SK-N-SH (cell line): ENCODE results near the gene SOD3. TPM values are rescaled to one million over a fixed set of nuclear protein-coding genes. Genes with fewer than 3 reads are reported as not detected.

Source experiments
- CTCF ChIA-PET: fragments of 300-600, 350-600 bp; formaldehyde crosslinking; extraction: SDS; loops from one replicate; lab custom pipeline; 2021; lab: Yijun Ruan, JAX
- POLR2A ChIA-PET: fragments of 350-600 bp; sonication (Branson Sonifier 250); formaldehyde crosslinking; extraction: SDS; loops from one replicate; lab custom pipeline; 2020; ENCODE audit warnings: antibody characterized with exemption, inconsistent platforms; lab: Yijun Ruan, JAX
- DNase-seq: peaks from one replicate; pipeline ENCODE4 v3.0.0; 2012
- H2AFZ ChIP-seq: fragments of 200-600 bp; sonication (generic); 2 replicates; pipeline ENCODE4 v1.8.1; 2016; ENCODE audit warnings: antibody characterized with exemption, mild to moderate bottlenecking, low read depth
- H3F3A ChIP-seq: fragments of 200-600 bp; sonication (generic); replicated peaks from 2 replicates; pipeline ENCODE3; 2016; ENCODE audit warnings: antibody characterized with exemption, mild to moderate bottlenecking; ENCODE audit not compliant: insufficient read depth
- H3K27ac ChIP-seq, 2 experiments: fragments of 200-500 bp in 1 of 2; fragments of 200-600 bp in 1 of 2; sonication (Bioruptor generic) in 1 of 2; sonication (generic), shearing (Covaris generic) in 1 of 2; 2 replicates each; pipeline versions ENCODE4 v1.5.1 to v1.6.1; 2014 to 2016; ENCODE audit warnings: low read depth in 2 of 2, inconsistent platforms in 1 of 2, low read length in 1 of 2, mild to moderate bottlenecking in 1 of 2, mixed read lengths in 1 of 2
- H3K27me3 ChIP-seq: fragments of 200-600 bp; sonication (generic), shearing (Covaris generic); 2 replicates; pipeline ENCODE4 v1.6.1; 2016; ENCODE audit warnings: mixed run types; ENCODE audit not compliant: insufficient read depth
- H3K36me3 ChIP-seq, 2 experiments: fragments of 200-500 bp in 1 of 2; fragments of 200-600 bp in 1 of 2; sonication (Bioruptor generic) in 1 of 2; sonication (generic) in 1 of 2; replicated peaks in 1 of 2; 2 replicates each; pipeline versions ENCODE3 to v1.5.1; 2014 to 2016; ENCODE audit warnings: low read length in 1 of 2, mild to moderate bottlenecking in 1 of 2; ENCODE audit not compliant: insufficient read depth in 2 of 2, control insufficient read depth in 1 of 2
- H3K4me1 ChIP-seq, 2 experiments: fragments of 200-500 bp in 1 of 2; fragments of 200-600 bp in 1 of 2; sonication (Bioruptor generic) in 1 of 2; sonication (generic), shearing (Covaris generic) in 1 of 2; 2 replicates each; pipeline versions ENCODE4 v1.5.1 to v1.6.1; 2014 to 2016; ENCODE audit warnings: low read depth in 1 of 2, low read length in 1 of 2, mixed run types in 1 of 2; ENCODE audit not compliant: insufficient read depth in 2 of 2, control insufficient read depth in 1 of 2
- H3K4me2 ChIP-seq: fragments of 200-600 bp; sonication (generic), shearing (Covaris generic); 2 replicates; pipeline ENCODE4 v1.6.1; 2017; ENCODE audit warnings: mixed run types
- H3K4me3 ChIP-seq, 2 experiments: fragments of 200-500 bp in 1 of 2; fragments of 200-600 bp in 1 of 2; sonication (Bioruptor generic) in 1 of 2; sonication (generic), shearing (Covaris generic) in 1 of 2; 2 replicates each; pipeline versions ENCODE4 v1.5.1 to v1.8.1; 2014 to 2016; ENCODE audit warnings: low read depth in 2 of 2, inconsistent platforms in 1 of 2, low read length in 1 of 2, mild to moderate bottlenecking in 1 of 2, mixed read lengths in 1 of 2, moderate library complexity in 1 of 2
- H3K79me2 ChIP-seq: fragments of 200-600 bp; sonication (generic); 2 replicates; pipeline ENCODE4 v1.8.1; 2017; ENCODE audit warnings: mild to moderate bottlenecking; ENCODE audit not compliant: insufficient read depth
- H3K9ac ChIP-seq: fragments of 200-600 bp; sonication (generic); 2 replicates; pipeline ENCODE4 v1.6.1; 2017; ENCODE audit warnings: mixed run types
- H3K9me2 ChIP-seq: fragments of 200-600 bp; sonication (generic); 2 replicates; pipeline ENCODE4 v1.6.1; 2017; ENCODE audit warnings: mixed run types
- H3K9me3 ChIP-seq: fragments of 200-600 bp; sonication (generic); 2 replicates; pipeline ENCODE4 v1.6.1; 2017; ENCODE audit warnings: mixed run types, mild to moderate bottlenecking, moderate library complexity
- H4K20me1 ChIP-seq: fragments of 200-600 bp; sonication (generic); 2 replicates; pipeline ENCODE4 v1.6.1; 2017; ENCODE audit warnings: mild to moderate bottlenecking, mixed run types; ENCODE audit not compliant: insufficient read depth
- ELF1 ChIP-seq: IDR thresholded peaks from 2 replicates; pipeline ENCODE4 v1.4.0; 2012
- FOSL2 ChIP-seq: IDR thresholded peaks from 2 replicates; pipeline ENCODE4 v1.4.0; 2012; ENCODE audit warnings: low read depth, mild to moderate bottlenecking, moderate library complexity, borderline replicate concordance
- FOXM1 ChIP-seq: IDR thresholded peaks from 2 replicates; pipeline ENCODE4 v1.4.0; 2012; ENCODE audit warnings: low read depth, mild to moderate bottlenecking
- IRF3 ChIP-seq: fragments of 150-350 bp; IDR thresholded peaks from 2 replicates; pipeline ENCODE4 v1.6.1; 2016; ENCODE audit warnings: mild to moderate bottlenecking, low read depth, low read length
- JUND ChIP-seq: IDR thresholded peaks from 2 replicates; pipeline ENCODE4 v1.4.0; 2012
- MAX ChIP-seq: IDR thresholded peaks from 2 replicates; pipeline ENCODE4 v1.4.0; 2012; ENCODE audit warnings: low read depth
- MXI1 ChIP-seq: IDR thresholded peaks from 2 replicates; pipeline ENCODE4 v1.6.1; 2012; ENCODE audit warnings: mild to moderate bottlenecking, low read depth, low read length, improper control_type of control experiment
- PBX3 ChIP-seq: IDR thresholded peaks from 2 replicates; pipeline ENCODE4; 2012
- POLR2AphosphoS5 ChIP-seq: IDR thresholded peaks from 2 replicates; pipeline ENCODE4 v1.6.1; 2012; ENCODE audit warnings: low read depth, low read length
- RCOR1 ChIP-seq: fragments of 150-350 bp; IDR thresholded peaks from 2 replicates; pipeline ENCODE4 v1.6.1; 2017; ENCODE audit warnings: antibody characterized with exemption, low read length
- REST ChIP-seq: IDR thresholded peaks from 2 replicates; pipeline ENCODE4 v1.6.1; 2012; ENCODE audit warnings: mild to moderate bottlenecking, low read depth, low read length, moderate library complexity
- RXRA ChIP-seq: IDR thresholded peaks from 2 replicates; pipeline ENCODE4 v1.4.0; 2012; ENCODE audit warnings: low read depth, mild to moderate bottlenecking, borderline replicate concordance
- SIN3A ChIP-seq: IDR thresholded peaks from 2 replicates; pipeline ENCODE4 v1.6.1; 2012; ENCODE audit warnings: low read depth, mild to moderate bottlenecking, low read length, moderate library complexity, borderline replicate concordance
- SMC3 ChIP-seq: IDR thresholded peaks from 2 replicates; pipeline ENCODE4 v1.6.1; 2012; ENCODE audit warnings: low read depth, low read length, improper control_type of control experiment
- TCF12 ChIP-seq: IDR thresholded peaks from 2 replicates; pipeline ENCODE4 v1.4.0; 2012
- TEAD4 ChIP-seq: IDR thresholded peaks from 2 replicates; pipeline ENCODE4 v1.4.0; 2012; ENCODE audit warnings: mild to moderate bottlenecking, borderline replicate concordance; ENCODE audit not compliant: insufficient read depth
- USF2 ChIP-seq: fragments of 150-350 bp; IDR thresholded peaks from 2 replicates; pipeline ENCODE4 v1.6.1; 2017; ENCODE audit warnings: antibody characterized with exemption, low read length, low read depth, borderline replicate concordance
- WGBS: methylation state at CpG from one replicate; pipeline ENCODE4 v1.1.6; 2017; ENCODE audit warnings: low lambda C conversion rate; 5-methylcytosine and 5-hydroxymethylcytosine counted together
- polyA plus RNA-seq, 3 experiments: library from polyadenylated mRNA; depleted of rRNA; stranded (reverse); fragments of >200 nt; gene quantifications; 2 replicates each; pipeline ENCODE4 v1.2.3, GENCODE V29; 2012

The SOD3 gene
- polyA plus RNA-seq, 1 of the 3 experiments (the other 2 are of a cell fraction), result 21.6 TPM

GRCh38 chr4:24807611-24808010, 12.2 kb downstream of the SOD3 start:
- 48% methylated on average over 5 of the region's 5 CpGs for WGBS
- no peak for DNase-seq
- Histone ChIP-seq H3K9me3 (no peaks in the 10 kb centered on the region), H3K36me3 (peaks cover 0 to 8% of the 10 kb centered on the region in 2 experiments), H3K4me3 (no peak overlapping the region), H3K27me3 (no peaks in the 10 kb centered on the region), H3K79me2 (no peaks in the 10 kb centered on the region), H3K27ac (no peak overlapping the region), H3K4me1 (no peaks in the 10 kb centered on the region), H3K4me2 (no peak overlapping the region), H4K20me1 (no peaks in the 10 kb centered on the region), H2AFZ (no peak overlapping the region), H3K9me2 (no peaks in the 10 kb centered on the region), H3K9ac (no peak overlapping the region), H3F3A (no peaks in the 10 kb centered on the region)
- no peak for TF ChIP-seq MXI1
- TF ChIP-seq RXRA, result no peak
- TF ChIP-seq IRF3, result no peak
- TF ChIP-seq USF2, result no peak
- no peak for TF ChIP-seq POLR2AphosphoS5
- TF ChIP-seq TEAD4, result no peak
- TF ChIP-seq PBX3, result no peak
- no peak for TF ChIP-seq SIN3A
- TF ChIP-seq SMC3, result no peak
- TF ChIP-seq FOSL2, result no peak
- no peak for TF ChIP-seq MAX
- no peak for TF ChIP-seq JUND
- POLR2A ChIA-PET, result no interaction called here
- CTCF ChIA-PET, result interaction anchor here (0.9 kb wide), 1 partner anchor 12 kb away, joined by 3 read pairs; no protein-coding TSS in a partner anchor

- peaks cover 0 to 10% of the 10 kb centered on the region in 2 experiments for H3K36me3 ChIP-seq
- WGBS, result 92% methylated on average over 14 of the region's 14 CpGs
- no peaks in the 10 kb centered on the region for H3K79me2 ChIP-seq
- no peaks in the 10 kb centered on the region for H3K4me1 ChIP-seq
- no peak for TF ChIP-seq TCF12
- TF ChIP-seq SIN3A, result no peak
- TF ChIP-seq RCOR1, result no peak
- TF ChIP-seq ELF1, result no peak
- no peak for TF ChIP-seq FOXM1
- no peak for TF ChIP-seq PBX3
- no peak for TF ChIP-seq REST
- no peak for TF ChIP-seq IRF3
- DNase-seq, result no peak
- no peaks in the 10 kb centered on the region for H3K9me3 ChIP-seq
- H4K20me1 ChIP-seq, result no peaks in the 10 kb centered on the region
- H2AFZ ChIP-seq, result no peak overlapping the region
- H3F3A ChIP-seq, result no peaks in the 10 kb centered on the region
- no peak overlapping the region for H3K9ac ChIP-seq
- no peak overlapping the region for H3K27ac ChIP-seq
- ChIA-PET CTCF (interaction anchor here (0.9 to 1.1 kb wide), 2 partner anchors 13 to 26 kb away, joined by 3 read pairs; no protein-coding TSS in a partner anchor), POLR2A (no interaction called here)
- H3K4me2 ChIP-seq, result no peak overlapping the region
- no peaks in the 10 kb centered on the region for H3K9me2 ChIP-seq
- H3K27me3 ChIP-seq, result no peaks in the 10 kb centered on the region
- no peak overlapping the region for H3K4me3 ChIP-seq
Observed at GRCh38 chr4:24808261-24808660, 12.9 kb downstream of the SOD3 start.
